ENCODE measurements around the gene IBA57.
"Not testable (repeated sequence)": the region's sequence is repeated elsewhere in the genome, so short reads cannot be mapped to it uniquely, and the experiment has no call there.

Gene IBA57

DNA sequence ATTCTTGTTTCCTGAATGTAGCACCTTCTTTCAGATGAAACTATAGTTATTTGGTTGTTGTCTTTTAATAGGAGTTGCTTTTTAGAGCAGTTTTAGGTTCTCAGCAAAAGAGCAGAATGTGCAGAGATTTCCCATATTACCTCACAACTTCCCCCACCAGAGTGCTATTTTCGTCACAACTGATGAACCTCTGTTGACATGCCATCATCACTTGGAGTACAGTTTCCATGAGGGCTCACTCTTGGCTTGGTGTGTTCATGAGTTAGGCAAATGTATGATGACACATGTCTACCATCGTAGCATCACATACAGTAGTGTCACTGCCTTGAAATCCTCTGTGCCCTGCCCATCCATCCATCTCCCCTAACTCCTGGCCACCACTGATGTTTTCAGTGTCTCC is 3.7 kb downstream of the IBA57 start:
- TF ChIP-seq POLR2AphosphoS5 (IDR thresholded peaks at IDR 0.05; ENCODE audit: low read depth, low read length) (no peak), PAX5 (IDR thresholded peaks at IDR 0.05; ENCODE audit: insufficient read depth, low read length, severe bottlenecking) (no peak), TAF1 (IDR thresholded peaks at IDR 0.05; ENCODE audit: low read depth, low read length) (no peak), POU2F2 (IDR thresholded peaks at IDR 0.05; ENCODE audit: low read depth, low read length) (no peak), SPI1 (IDR thresholded peaks at IDR 0.05; ENCODE audit: low read depth, low read length) (no peak), POLR2A (IDR thresholded peaks at IDR 0.05; ENCODE audit: low read depth, low read length) (no peak)

GRCh38 chr1:228170666-228171065 is 5.1 kb downstream of the IBA57 start:
- no peak for FAIRE-seq
- DNase-seq (ENCODE audit: insufficient read length, low spot score), result no peak

More for the DNA sequence above, 3.7 kb downstream of the IBA57 start:
- DNase-seq (ENCODE audit: insufficient read length, low spot score) (no peak), FAIRE-seq (no peak)

GRCh38 chr1:228171221-228171891 is 5.8 kb downstream of the IBA57 start:
- FAIRE-seq, result no peak
- no peak for DNase-seq (ENCODE audit: insufficient read length, low spot score)
- TF ChIP-seq POLR2A (IDR thresholded peaks at IDR 0.05; ENCODE audit: low read depth, low read length) (no peak), SPI1 (IDR thresholded peaks at IDR 0.05; ENCODE audit: low read depth, low read length) (no peak), POU2F2 (IDR thresholded peaks at IDR 0.05; ENCODE audit: low read depth, low read length) (no peak), PAX5 (IDR thresholded peaks at IDR 0.05; ENCODE audit: insufficient read depth, low read length, severe bottlenecking) (no peak), TAF1 (IDR thresholded peaks at IDR 0.05; ENCODE audit: low read depth, low read length) (no peak), POLR2AphosphoS5 (IDR thresholded peaks at IDR 0.05; ENCODE audit: low read depth, low read length) (no peak)

More at GRCh38 chr1:228170666-228171065, 5.1 kb downstream of the IBA57 start:
- TF ChIP-seq PAX5 (IDR thresholded peaks at IDR 0.05; ENCODE audit: insufficient read depth, low read length, severe bottlenecking) (no peak), POLR2A (IDR thresholded peaks at IDR 0.05; ENCODE audit: low read depth, low read length) (no peak), POU2F2 (IDR thresholded peaks at IDR 0.05; ENCODE audit: low read depth, low read length) (no peak), SPI1 (IDR thresholded peaks at IDR 0.05; ENCODE audit: low read depth, low read length) (no peak), TAF1 (IDR thresholded peaks at IDR 0.05; ENCODE audit: low read depth, low read length) (no peak), POLR2AphosphoS5 (IDR thresholded peaks at IDR 0.05; ENCODE audit: low read depth, low read length) (no peak)

- TF ChIP-seq TAF1 (IDR thresholded peaks at IDR 0.05; ENCODE audit: low read depth, low read length) (no peak), POLR2AphosphoS5 (IDR thresholded peaks at IDR 0.05; ENCODE audit: low read depth, low read length) (no peak), SPI1 (IDR thresholded peaks at IDR 0.05; ENCODE audit: low read depth, low read length) (no peak), POU2F2 (IDR thresholded peaks at IDR 0.05; ENCODE audit: low read depth, low read length) (no peak), POLR2A (IDR thresholded peaks at IDR 0.05; ENCODE audit: low read depth, low read length) (no peak), PAX5 (IDR thresholded peaks at IDR 0.05; ENCODE audit: insufficient read depth, low read length, severe bottlenecking) (no peak)
- FAIRE-seq (no peak), DNase-seq (ENCODE audit: insufficient read length, low spot score) (no peak)
These were observed 7.3 kb downstream of the IBA57 start for GRCh38 chr1:228172591-228173527.

DNA sequence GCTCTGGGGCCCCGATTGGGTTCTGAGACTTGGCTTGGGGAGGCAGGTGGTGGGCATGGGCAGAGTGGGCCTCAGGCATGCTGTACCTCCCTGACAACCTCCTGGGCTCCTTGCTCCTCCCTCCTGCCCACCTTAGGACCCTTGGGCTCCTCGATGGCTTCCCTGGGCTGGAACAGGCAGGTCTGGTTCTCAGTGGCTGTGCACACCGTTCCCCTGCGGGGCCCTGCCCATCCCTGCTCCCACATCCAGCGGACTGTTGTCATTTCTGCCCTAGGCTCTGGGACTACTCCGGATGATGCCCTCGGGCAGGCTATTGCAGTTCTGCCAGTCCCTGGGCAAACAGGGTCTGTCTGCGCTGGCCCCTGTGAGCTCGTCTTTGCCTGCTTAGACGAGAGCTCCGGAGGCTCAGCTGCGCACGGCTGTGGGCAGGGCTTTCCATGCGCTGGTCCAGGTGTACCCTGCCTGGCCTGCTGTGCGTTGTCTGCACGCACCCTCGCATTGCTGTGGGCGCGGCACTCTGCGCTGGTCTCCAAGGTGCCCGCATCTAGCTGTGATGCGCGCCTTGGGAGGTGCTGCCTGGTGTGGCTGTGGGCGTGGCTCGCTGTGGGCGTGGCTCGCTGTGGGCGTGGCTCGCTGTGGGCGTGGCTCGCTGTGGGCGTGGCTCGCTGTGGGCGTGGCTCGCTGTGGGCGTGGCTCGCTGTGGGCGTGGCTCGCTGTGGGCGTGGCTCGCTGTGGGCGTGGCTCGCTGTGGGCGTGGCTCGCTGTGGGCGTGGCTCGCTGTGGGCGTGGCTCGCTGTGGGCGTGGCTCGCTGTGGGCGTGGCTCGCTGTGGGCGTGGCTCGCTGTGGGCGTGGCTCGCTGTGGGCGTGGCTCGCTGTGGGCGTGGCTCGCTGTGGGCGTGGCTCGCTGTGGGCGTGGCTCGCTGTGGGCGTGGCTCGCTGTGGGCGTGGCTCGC is 8.2 kb downstream of the IBA57 start:
- not testable (repeated sequence) for DNase-seq (ENCODE audit: insufficient read length, low spot score); FAIRE-seq

DNA sequence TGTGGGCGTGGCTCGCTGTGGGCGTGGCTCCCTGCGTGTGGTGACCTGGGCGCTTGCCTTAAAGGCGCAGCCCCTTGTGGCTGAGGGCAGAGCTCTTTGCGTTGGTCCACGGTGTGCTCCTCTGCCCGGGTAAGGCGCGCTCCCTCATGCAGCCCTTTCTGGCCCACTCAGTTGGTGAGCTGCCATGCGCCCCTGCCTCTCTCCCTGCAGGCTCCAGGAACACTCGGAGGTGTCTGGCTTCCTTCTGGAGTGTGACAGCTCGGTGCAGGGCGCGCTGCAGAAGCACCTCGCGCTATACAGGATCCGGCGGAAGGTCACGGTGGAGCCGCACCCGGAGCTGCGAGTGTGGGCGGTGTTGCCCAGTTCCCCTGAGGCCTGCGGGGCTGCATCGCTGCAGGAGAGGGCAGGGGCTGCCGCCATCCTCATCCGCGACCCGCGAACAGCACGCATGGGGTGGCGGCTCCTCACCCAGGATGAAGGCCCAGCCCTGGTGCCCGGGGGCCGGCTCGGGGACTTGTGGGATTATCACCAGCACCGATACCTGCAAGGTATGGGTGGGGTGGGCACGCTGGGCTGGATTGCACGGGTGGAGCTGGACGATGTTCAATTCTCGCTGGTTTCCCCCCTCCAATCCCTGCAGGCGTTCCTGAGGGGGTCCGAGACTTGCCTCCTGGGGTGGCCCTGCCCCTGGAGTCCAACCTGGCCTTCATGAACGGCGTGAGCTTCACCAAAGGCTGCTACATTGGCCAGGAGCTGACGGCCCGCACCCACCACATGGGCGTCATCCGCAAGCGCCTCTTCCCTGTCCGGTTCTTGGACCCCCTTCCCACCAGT is 9.1 kb downstream of the IBA57 start:
- DNase-seq (ENCODE audit: insufficient read length, low spot score), result peak; percentile 60
- TF ChIP-seq SPI1 (IDR thresholded peaks at IDR 0.05; ENCODE audit: low read depth, low read length) (no peak), POLR2A (IDR thresholded peaks at IDR 0.05; ENCODE audit: low read depth, low read length) (no peak), PAX5 (IDR thresholded peaks at IDR 0.05; ENCODE audit: insufficient read depth, low read length, severe bottlenecking) (no peak), TAF1 (IDR thresholded peaks at IDR 0.05; ENCODE audit: low read depth, low read length) (no peak), POU2F2 (IDR thresholded peaks at IDR 0.05; ENCODE audit: low read depth, low read length) (no peak), POLR2AphosphoS5 (IDR thresholded peaks at IDR 0.05; ENCODE audit: low read depth, low read length) (no peak)
- FAIRE-seq, result no peak

DNA sequence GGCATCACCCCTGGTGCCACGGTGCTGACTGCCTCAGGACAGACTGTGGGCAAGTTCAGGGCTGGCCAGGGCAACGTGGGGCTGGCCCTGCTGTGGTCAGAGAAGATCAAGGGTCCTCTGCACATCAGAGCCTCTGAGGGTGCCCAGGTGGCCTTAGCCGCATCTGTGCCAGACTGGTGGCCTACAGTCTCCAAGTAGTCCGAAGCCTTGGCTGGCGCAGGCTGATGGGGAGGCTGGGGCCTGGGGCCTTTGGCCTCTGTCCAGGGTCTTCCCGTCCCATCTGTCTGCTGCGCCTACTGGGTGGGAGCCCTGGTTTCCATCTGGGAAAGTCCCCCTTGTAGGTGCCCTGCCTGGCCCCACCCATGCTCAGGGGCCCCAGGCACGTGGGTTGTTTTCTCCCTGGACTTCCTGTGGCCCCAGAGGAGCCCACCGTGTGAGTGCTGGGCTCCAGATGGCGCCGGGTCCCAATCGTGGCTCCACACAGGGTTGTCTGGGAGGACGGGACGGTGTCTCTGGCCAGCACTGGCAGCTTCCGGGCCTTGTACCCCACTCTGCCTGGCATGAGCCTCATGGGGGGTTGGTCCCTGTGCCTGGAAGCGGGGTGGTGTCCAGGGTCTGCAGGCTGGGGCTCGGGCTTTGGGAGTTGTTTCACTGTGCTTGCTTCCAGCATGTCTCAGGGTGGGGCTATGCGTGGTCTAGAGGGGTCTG is 9.9 kb downstream of the IBA57 start:
- DNase-seq (ENCODE audit: insufficient read length, low spot score), result no peak
- TF ChIP-seq PAX5 (IDR thresholded peaks at IDR 0.05; ENCODE audit: insufficient read depth, low read length, severe bottlenecking), result no peak
- TF ChIP-seq TAF1 (IDR thresholded peaks at IDR 0.05; ENCODE audit: low read depth, low read length), result no peak
- no peak for TF ChIP-seq POU2F2 (IDR thresholded peaks at IDR 0.05; ENCODE audit: low read depth, low read length)
- TF ChIP-seq POLR2A (IDR thresholded peaks at IDR 0.05; ENCODE audit: low read depth, low read length), result no peak
- TF ChIP-seq POLR2AphosphoS5 (IDR thresholded peaks at IDR 0.05; ENCODE audit: low read depth, low read length), result no peak
- no peak for TF ChIP-seq SPI1 (IDR thresholded peaks at IDR 0.05; ENCODE audit: low read depth, low read length)
- FAIRE-seq, result no peak

DNA sequence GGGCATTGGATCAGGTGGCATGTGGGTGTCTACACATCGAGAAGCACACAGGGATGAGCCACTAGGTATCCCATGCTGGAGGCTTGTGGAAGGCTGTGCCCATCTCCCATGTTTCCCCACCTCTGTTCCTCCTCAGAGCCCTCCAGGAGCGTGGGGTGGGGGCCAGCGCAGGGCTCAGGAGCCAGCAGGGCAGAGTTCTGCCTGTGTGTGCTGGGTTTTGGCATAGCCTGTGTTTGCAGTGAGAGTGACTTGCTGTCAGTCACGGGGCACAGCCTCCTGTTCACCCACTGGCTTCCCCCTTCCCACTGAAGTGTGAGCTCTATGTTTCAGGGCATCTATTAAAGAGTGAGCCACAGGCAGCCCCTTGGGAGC is 10.4 kb downstream of the IBA57 start:
- TF ChIP-seq SPI1 (IDR thresholded peaks at IDR 0.05; ENCODE audit: low read depth, low read length) (no peak), POU2F2 (IDR thresholded peaks at IDR 0.05; ENCODE audit: low read depth, low read length) (no peak), TAF1 (IDR thresholded peaks at IDR 0.05; ENCODE audit: low read depth, low read length) (no peak), POLR2A (IDR thresholded peaks at IDR 0.05; ENCODE audit: low read depth, low read length) (no peak)
- FAIRE-seq (no peak), DNase-seq (ENCODE audit: insufficient read length, low spot score) (no peak)

Data from GM12891 (cell line).